Endothelial cell of umbilical vein (primary cell): ENCODE data around the gene TMC2. TPM values are rescaled to one million over a fixed set of nuclear protein-coding genes. Genes with fewer than 3 reads are reported as not detected.

Experiments
- BruUV-seq: library from RNA; stranded (reverse); fragments of 400-500 nt; replicated peaks from 2 replicates; lab custom pipeline; 2021; lab: Mats Ljungman, UMichigan
- CTCF ChIA-PET: fragments of 300-600, 350-600 bp; sonication (Branson Sonifier 250); formaldehyde crosslinking; loops from one replicate; lab custom pipeline; 2021; ENCODE audit warnings: antibody characterized with exemption, inconsistent platforms; lab: Charles Lee
- POLR2A ChIA-PET: fragments of 300-600, 350-600 bp; sonication (Branson Sonifier 250); formaldehyde crosslinking; loops from one replicate; lab custom pipeline; 2021; ENCODE audit warnings: antibody characterized with exemption, inconsistent platforms; lab: Charles Lee
- DNase-seq: peaks from one replicate; pipeline ENCODE4 v3.0.0-alpha.2; 2011; ENCODE audit warnings: low read depth, low spot score
- FAIRE-seq: peaks from 2 replicates; lab custom pipeline; 2011; peaks lifted over from hg19 to GRCh38; lab: Jason Lieb, UNC
- H2AFZ ChIP-seq: 2 replicates; pipeline ENCODE4 v1.6.0; 2012; ENCODE audit warnings: low read depth, low read length, control low read depth, inconsistent platforms
- H3K27ac ChIP-seq: 2 replicates; pipeline ENCODE4 v1.5.1; 2011; ENCODE audit warnings: low read depth, mild to moderate bottlenecking, control low read depth, low read length, moderate library complexity; ENCODE audit not compliant: insufficient read depth
- H3K27me3 ChIP-seq, 2 experiments: 2 replicates each; pipeline versions ENCODE4 v1.6.0 to v1.6.1; 2011; ENCODE audit warnings: low read length in 2 of 2, mixed read lengths in 1 of 2; ENCODE audit not compliant: control insufficient read depth in 2 of 2, insufficient read depth in 2 of 2
- H3K36me3 ChIP-seq, 2 experiments: 2 replicates in 1 of 2; 3 replicates in 1 of 2; pipeline ENCODE4 v1.5.1; 2011; ENCODE audit warnings: low read length in 2 of 2, mild to moderate bottlenecking in 1 of 2, moderate library complexity in 1 of 2; ENCODE audit not compliant: control insufficient read depth in 2 of 2, insufficient read depth in 2 of 2; ENCODE audit errors: extremely low read depth in 1 of 2
- H3K4me1 ChIP-seq: 3 replicates; pipeline ENCODE4 v1.5.1; 2011; ENCODE audit warnings: mild to moderate bottlenecking, low read length; ENCODE audit not compliant: control insufficient read depth, insufficient read depth; ENCODE audit errors: extremely low read depth
- H3K4me2 ChIP-seq: 2 replicates; pipeline ENCODE4 v1.6.1; 2011; ENCODE audit warnings: low read length, control low read depth, mixed read lengths; ENCODE audit not compliant: insufficient read depth
- H3K4me3 ChIP-seq, 3 experiments: fragments of 200-600 bp in 1 of 3; sonication (generic), shearing (Covaris generic) in 1 of 3; replicated peaks in 1 of 3; 2 replicates each; pipeline ENCODE4 v1.5.1; 2011 to 2016; ENCODE audit warnings: control low read depth in 3 of 3, low read length in 3 of 3, mild to moderate bottlenecking in 2 of 3, inconsistent platforms in 1 of 3, low read depth in 1 of 3, moderate library complexity in 1 of 3; ENCODE audit not compliant: insufficient read depth in 1 of 3
- H3K79me2 ChIP-seq: 2 replicates; pipeline ENCODE4 v1.6.0; 2012; ENCODE audit warnings: low read length, inconsistent platforms; ENCODE audit not compliant: control insufficient read depth, insufficient read depth
- H3K9ac ChIP-seq: replicated peaks from 2 replicates; pipeline ENCODE3; 2011; ENCODE audit warnings: low read length, control low read depth; ENCODE audit not compliant: insufficient read depth; ENCODE audit errors: extremely low read depth
- H3K9me1 ChIP-seq: replicated peaks from 3 replicates; pipeline ENCODE4 v1.6.0; 2011; ENCODE audit warnings: mild to moderate bottlenecking, low read length; ENCODE audit not compliant: control insufficient read depth, insufficient read depth; ENCODE audit errors: extremely low read depth
- H3K9me3 ChIP-seq: replicated peaks from 2 replicates; pipeline ENCODE4 v1.5.1; 2012; ENCODE audit warnings: low read length, inconsistent platforms; ENCODE audit not compliant: control insufficient read depth, insufficient read depth
- H4K20me1 ChIP-seq: replicated peaks from 2 replicates; pipeline ENCODE3; 2011; ENCODE audit warnings: mild to moderate bottlenecking, low read length; ENCODE audit not compliant: control insufficient read depth, insufficient read depth; ENCODE audit errors: extremely low read depth
- CTCF ChIP-seq, 2 donors: IDR thresholded peaks; 1 replicate in 1 of 2; 2 replicates in 1 of 2; pipeline ENCODE4 v1.5.1; 2011; ENCODE audit warnings: low read length in 2 of 2, mild to moderate bottlenecking in 2 of 2, moderate library complexity in 2 of 2, control low read depth in 1 of 2, inconsistent platforms in 1 of 2, low read depth in 1 of 2; ENCODE audit not compliant: insufficient read depth in 1 of 2; ENCODE audit errors: extremely low read depth in 1 of 2
- EZH2 ChIP-seq: IDR thresholded peaks from 2 replicates; pipeline ENCODE4 v1.6.1; 2012; ENCODE audit warnings: borderline replicate concordance, low read depth, mild to moderate bottlenecking, moderate library complexity, low read length, inconsistent platforms; ENCODE audit not compliant: severe bottlenecking
- FOS ChIP-seq: IDR thresholded peaks from 2 replicates; pipeline ENCODE4 v1.6.1; 2011; ENCODE audit warnings: mild to moderate bottlenecking, low read length, moderate library complexity, borderline replicate concordance; ENCODE audit not compliant: insufficient read depth
- GATA2 ChIP-seq: IDR thresholded peaks from 2 replicates; pipeline ENCODE4 v1.7.0; 2011; ENCODE audit warnings: low read depth, mild to moderate bottlenecking, moderate library complexity, mixed read lengths, low read length; ENCODE audit not compliant: insufficient read length, insufficient read depth
- JUN ChIP-seq: IDR thresholded peaks from 2 replicates; pipeline ENCODE4 v1.6.1; 2011; ENCODE audit warnings: borderline replicate concordance, low read depth; ENCODE audit not compliant: insufficient read length, insufficient read depth
- MAX ChIP-seq: IDR thresholded peaks from 2 replicates; pipeline ENCODE4 v1.6.1; 2011; ENCODE audit not compliant: insufficient read depth, insufficient read length
- MYC ChIP-seq: IDR thresholded peaks from one replicate; pipeline ENCODE4 v1.6.1; 2011; ENCODE audit warnings: mild to moderate bottlenecking, low read depth, low read length
- POLR2A ChIP-seq: IDR thresholded peaks from 2 replicates; pipeline ENCODE4 v1.6.1; 2012; ENCODE audit warnings: low read depth, mild to moderate bottlenecking, control low read depth, low read length
- POLR2AphosphoS5 ChIP-seq: IDR thresholded peaks from 2 replicates; pipeline ENCODE4 v1.6.1; 2012; ENCODE audit warnings: low read depth, mild to moderate bottlenecking, control low read depth, low read length, moderate library complexity; ENCODE audit not compliant: insufficient read depth
- dilution Hi-C: fragments of 300-500 bp; cut with MboI; formaldehyde crosslinking; loops from one replicate; pipeline ENCODE4 v1.15.0; 2019; ENCODE audit warnings: low sequenced_read_pairs; ENCODE audit not compliant: extremely low pct_ligation_motif_present
- intact Hi-C: fragments of 100-400 bp; cut with micrococcal nuclease; formaldehyde crosslinking; loops from one replicate; pipeline ENCODE4 v1.10.0; 2022
- polyA plus RNA-seq, 4 experiments: library from polyadenylated mRNA; depleted of rRNA in 3 of 4; stranded (reverse) in 3 of 4; unstranded in 1 of 4; fragments of >200 nt; gene quantifications; 2 replicates each; pipeline versions ENCODE4 v1.2.1 to v1.2.3, GENCODE V29; 2011 to 2012; ENCODE audit warnings: missing spikeins in 1 of 4
- total RNA-seq: library from RNA; stranded (reverse); gene quantifications from 2 replicates; pipeline ENCODE4 v1.2.3, GENCODE V29; 2021

Gene TMC2
- total and polyA plus RNA-seq, 2 donors (not counting 3 experiments of a cell fraction or from before 2014, with no cell fraction given), result not detected

GRCh38 chr20:2523919-2524708 is 12.3 kb upstream of the TMC2 start:
- peaks cover 0 to 13% of the 10 kb centered on the region in 2 experiments for H3K27me3 ChIP-seq
- no peaks in the 10 kb centered on the region for H4K20me1 ChIP-seq
- no TSS peak for BruUV-seq
- no peaks in the 10 kb centered on the region for H3K79me2 ChIP-seq
- no peak for FAIRE-seq
- intact Hi-C loops (loop anchor here (1.0 kb wide), 2 partner anchors 15 to 54 kb away; partner anchors contain the start of gene SNRPB), dilution Hi-C loops (no loop called here)
- H3K4me2 ChIP-seq, result peak overlapping the region; percentile 89
- H3K9me3 ChIP-seq, result no peaks in the 10 kb centered on the region
- peak overlapping the region; percentile 85 for H3K9ac ChIP-seq
- H3K4me1 ChIP-seq, result peaks cover 6% of the 10 kb centered on the region
- H3K27ac ChIP-seq, result peak overlapping the region; percentile 73
- peak; percentile 62 for TF ChIP-seq POLR2AphosphoS5
- no peak for TF ChIP-seq MYC
- no peak for TF ChIP-seq FOS
- no peak for TF ChIP-seq MAX
- TF ChIP-seq GATA2, result no peak
- TF ChIP-seq JUN, result no peak
- peak; percentile 95 to 99 for TF ChIP-seq CTCF (IDR thresholded peaks at IDR 0.05; ENCODE audit: extremely low read depth in 1 of 2, insufficient read depth in 1 of 2, low read depth in 1 of 2, low read length in 2 of 2)
- no peak for TF ChIP-seq EZH2
- no peak for TF ChIP-seq POLR2A
- DNase-seq, result peak; percentile 81
- H3K9me1 ChIP-seq, result no peaks in the 10 kb centered on the region
- POLR2A ChIA-PET, result no interaction called here
- H3K36me3 ChIP-seq, result no peaks in the 10 kb centered on the region
- CTCF ChIA-PET, result interaction anchor here (0.6 to 5.5 kb wide), 15 partner anchors 9 to 225 kb away, joined by 3 to 99 read pairs (median 4); partner anchors contain the start of genes NOP56 and ZNF343
- peak overlapping the region; percentile 92 for H2AFZ ChIP-seq
- peak overlapping the region; percentile 55 to 84 (median 63) for H3K4me3 ChIP-seq
